K562 (cell line): Measurements from ENCODE around the gene KCNJ9. TPM values are rescaled to one million over a fixed set of nuclear protein-coding genes. Genes with fewer than 3 reads are reported as not detected.

Experiments used
- ATAC-seq: fragments of 200-7000 bp; cut with Tn5 transposase; 3 replicates; pipeline ENCODE4 v1.9.1; 2020; ENCODE audit warnings: moderate library complexity
- Bru-seq: library from RNA; stranded (reverse); fragments of 400-500 nt; gene quantifications from one replicate; lab custom pipeline; 2021; lab: Mats Ljungman, UMichigan
- BruChase-seq, 2 experiments: library from RNA; stranded (reverse); fragments of 400-500 nt; gene quantifications; one replicate each; lab custom pipeline; 2021; lab: Mats Ljungman, UMichigan
- BruUV-seq: library from RNA; stranded (reverse); fragments of 400-500 nt; replicated peaks from 2 replicates; lab custom pipeline; 2021; lab: Mats Ljungman, UMichigan
- CTCF ChIA-PET: fragments of 300-600 bp; formaldehyde crosslinking; extraction: SDS; loops from one replicate; lab custom pipeline; 2021; ENCODE audit warnings: low intra/inter-chr PET ratio; lab: Yijun Ruan, JAX
- POLR2A ChIA-PET: fragments of 300-600, 350-650 bp; sonication (Branson Sonifier 250); formaldehyde crosslinking; extraction: SDS; loops from one replicate; lab custom pipeline; 2021; ENCODE audit warnings: antibody characterized with exemption, inconsistent platforms; lab: Yijun Ruan, JAX
- DNase-seq, 4 experiments: peaks; one replicate each; pipeline versions ENCODE4 v3.0.0 to v3.0.0-alpha.2; 2011 to 2018; ENCODE audit warnings: low spot score in 3 of 4, mixed read lengths in 3 of 4; ENCODE audit errors: extremely low read depth in 1 of 4
- FAIRE-seq: peaks from 2 replicates; lab custom pipeline; 2011; peaks lifted over from hg19 to GRCh38; lab: Jason Lieb, UNC
- H2AFZ ChIP-seq: 2 replicates; pipeline ENCODE4 v1.6.0; 2011; ENCODE audit warnings: low read depth, low read length, control low read depth, inconsistent platforms
- H3K27ac ChIP-seq: fragments of 200-600 bp; 3 replicates; pipeline ENCODE4 v1.8.0; 2011; ENCODE audit warnings: low read depth, mild to moderate bottlenecking, control low read depth, inconsistent platforms, low read length, moderate library complexity, mixed read lengths; ENCODE audit errors: extremely low read depth
- H3K27me3 ChIP-seq, 2 experiments: fragments of 300-600 bp in 1 of 2; 2 replicates in 1 of 2; 3 replicates in 1 of 2; pipeline versions ENCODE4 v1.6.0 to v1.8.0; 2011; ENCODE audit warnings: inconsistent platforms in 2 of 2, low read length in 2 of 2, mild to moderate bottlenecking in 1 of 2, mixed read lengths in 1 of 2, moderate library complexity in 1 of 2; ENCODE audit not compliant: control insufficient read depth in 2 of 2, insufficient read depth in 2 of 2
- H3K36me3 ChIP-seq: fragments of 300-600 bp; 3 replicates; pipeline ENCODE4 v1.8.0; 2011; ENCODE audit warnings: mild to moderate bottlenecking, low read length, inconsistent platforms; ENCODE audit not compliant: control insufficient read depth, insufficient read depth
- H3K4me1 ChIP-seq, 2 experiments: fragments of 200-600 bp in 1 of 2; replicated peaks in 1 of 2; 2 replicates in 1 of 2; 3 replicates in 1 of 2; pipeline versions ENCODE4 v1.5.1 to v1.8.0; 2011; ENCODE audit warnings: inconsistent platforms in 2 of 2, low read length in 2 of 2, mild to moderate bottlenecking in 1 of 2, mixed read lengths in 1 of 2, moderate library complexity in 1 of 2; ENCODE audit not compliant: control insufficient read depth in 2 of 2, insufficient read depth in 2 of 2
- H3K4me2 ChIP-seq: 2 replicates; pipeline ENCODE4 v1.6.1; 2011; ENCODE audit warnings: low read length, control low read depth, inconsistent platforms, mixed read lengths; ENCODE audit not compliant: insufficient read depth
- H3K4me3 ChIP-seq: fragments of 200-600 bp; sonication (generic), shearing (Covaris generic); 2 replicates; pipeline ENCODE4 v1.5.1; 2016; ENCODE audit warnings: control low read depth, inconsistent platforms
- H3K79me2 ChIP-seq: fragments of 200-600 bp; 3 replicates; pipeline ENCODE4 v1.8.0; 2011; ENCODE audit warnings: low read length, inconsistent platforms; ENCODE audit not compliant: control insufficient read depth, insufficient read depth
- H3K9ac ChIP-seq, 2 experiments: 2 replicates each; pipeline versions ENCODE4 v1.6.0 to v1.6.1; 2011; ENCODE audit warnings: low read depth in 2 of 2, low read length in 2 of 2, control low read depth in 1 of 2, inconsistent platforms in 1 of 2, mild to moderate bottlenecking in 1 of 2, mixed read lengths in 1 of 2; ENCODE audit not compliant: insufficient read depth in 1 of 2
- H3K9me1 ChIP-seq: one replicate; pipeline ENCODE4 v1.6.0; 2011; ENCODE audit warnings: inconsistent platforms, mild to moderate bottlenecking, low read length, moderate library complexity; ENCODE audit not compliant: control insufficient read depth, insufficient read depth
- H3K9me3 ChIP-seq: replicated peaks from 2 replicates; pipeline ENCODE4 v1.5.1; 2011; ENCODE audit warnings: low read depth, low read length, inconsistent platforms; ENCODE audit not compliant: control insufficient read depth, insufficient read depth
- H4K20me1 ChIP-seq: replicated peaks from 2 replicates; pipeline ENCODE4 v1.6.1; 2011; ENCODE audit warnings: low read length, inconsistent platforms, mixed read lengths; ENCODE audit not compliant: control insufficient read depth, insufficient read depth
- CTBP1 ChIP-seq: fragments of 450-650 bp; IDR thresholded peaks from 2 replicates; pipeline ENCODE4 v1.6.1; 2016; ENCODE audit warnings: borderline replicate concordance
- DMBX1 ChIP-seq: fragments of 250-450 bp; sonication (Bioruptor Pico); IDR thresholded peaks from 2 replicates; pipeline ENCODE4 v1.8.0; 2022; ENCODE audit warnings: inconsistent platforms, mild to moderate bottlenecking, moderate library complexity, borderline replicate concordance
- KDM1A ChIP-seq, 2 experiments: fragments of 450-650 bp; IDR thresholded peaks; 2 replicates each; pipeline ENCODE4 v1.6.1; 2016; ENCODE audit warnings: mild to moderate bottlenecking in 2 of 2
- MTF1 ChIP-seq: fragments of 250-450 bp; sonication (Bioruptor Pico); IDR thresholded peaks from 2 replicates; pipeline ENCODE4 v1.9.0; 2021; ENCODE audit warnings: moderate library complexity, mild to moderate bottlenecking, inconsistent platforms, borderline replicate concordance
- PHF21A ChIP-seq: fragments of 450-650 bp; IDR thresholded peaks from 2 replicates; pipeline ENCODE4 v1.6.1; 2017; ENCODE audit warnings: low read depth, borderline replicate concordance
- RBM14 ChIP-seq: fragments of 200-400 bp; formaldehyde crosslinking; IDR thresholded peaks from 2 replicates; pipeline ENCODE4 v1.6.1; 2018; ENCODE audit warnings: low read depth, mild to moderate bottlenecking, low read length, moderate library complexity, borderline replicate concordance; ENCODE audit not compliant: insufficient read depth
- RCOR1 ChIP-seq, 2 experiments: IDR thresholded peaks; 2 replicates each; pipeline ENCODE4 v1.6.1; 2012; ENCODE audit warnings: low read depth in 2 of 2, low read length in 2 of 2, borderline replicate concordance in 1 of 2, improper control_type of control experiment in 1 of 2
- RFX1 ChIP-seq: fragments of 450-650 bp; IDR thresholded peaks from 2 replicates; pipeline ENCODE4 v1.6.1; 2016; ENCODE audit warnings: mild to moderate bottlenecking, moderate library complexity
- RUNX1 ChIP-seq: sonication (generic); IDR thresholded peaks from 2 replicates; pipeline ENCODE4 v1.6.1; 2016; ENCODE audit warnings: antibody characterized with exemption, low read depth
- ZEB2 ChIP-seq: fragments of 450-650 bp; IDR thresholded peaks from 2 replicates; pipeline ENCODE4 v1.6.1; 2016
- ZNF408 ChIP-seq: fragments of 250-450 bp; sonication (Bioruptor Pico); IDR thresholded peaks from 2 replicates; pipeline ENCODE4 v1.4.0; 2020; ENCODE audit warnings: low read depth, mild to moderate bottlenecking, moderate library complexity
- WGBS: fragments of 100-300 bp; shearing (Covaris generic); methylation state at CpG from one replicate; pipeline ENCODE4 v1.1.6; 2016; ENCODE audit warnings: low coverage, mixed read lengths; ENCODE audit not compliant: insufficient coverage; ENCODE audit errors: missing lambda C conversion rate; 5-methylcytosine and 5-hydroxymethylcytosine counted together
- in situ Hi-C: fragments of 300-500 bp; cut with MboI; formaldehyde crosslinking; loops from 4 replicates; pipeline ENCODE4 v1.15.0; 2018; ENCODE audit warnings: inconsistent platforms, mixed read lengths
- intact Hi-C: fragments of 100-400 bp; cut with micrococcal nuclease; formaldehyde crosslinking; loops from 2 replicates; pipeline ENCODE4 v1.14.2; 2022
- long read RNA-seq, 3 experiments: library from polyadenylated mRNA in 2 of 3; library from RNA in 1 of 3; unstranded in 2 of 3; stranded (forward) in 1 of 3; transcript quantifications; one replicate each; pipeline ENCODE4 v2.0.0, GENCODE V29; 2019 to 2022
- polyA minus RNA-seq, 3 experiments: library from RNA; depleted of rRNA, polyadenylated mRNA; stranded (reverse); fragments of >200 nt; gene quantifications; 2 replicates each; pipeline ENCODE4 v1.2.3, GENCODE V29; 2011
- polyA plus RNA-seq, 8 experiments: library from polyadenylated mRNA; depleted of rRNA in 4 of 8; stranded (reverse) in 5 of 8; unstranded in 3 of 8; fragments of >200 nt; fragmentation: Nextera tagmentation in 2 of 8; fragmentation: Illumina TruSeq in 1 of 8; extraction: Ambion mirVana in 2 of 8; extraction: Trizol in 1 of 8; gene quantifications; 2 replicates each; pipeline versions ENCODE4 v1.2.1 to v1.2.3, GENCODE V29; 2011 to 2014; ENCODE audit warnings: inconsistent platforms in 1 of 8, missing spikeins in 1 of 8
- total RNA-seq, 7 experiments: library from RNA; depleted of rRNA in 6 of 7; stranded (reverse); fragments of >200 nt in 6 of 7; fragmentation: Illumina TruSeq in 2 of 7; extraction: Trizol in 2 of 7; gene quantifications; 2 replicates each; pipeline versions ENCODE4 v1.2.1 to v1.2.3, GENCODE V29; 2011 to 2021; ENCODE audit warnings: low replicate concordance in 1 of 7
- TF ChIP-seq, protein P1 (sequence below): sonication (generic); formaldehyde crosslinking; IDR thresholded peaks from 2 replicates; pipeline ENCODE4 v1.8.0; 2022; ENCODE audit warnings: mild to moderate bottlenecking, missing genetic modification reagents, borderline replicate concordance

KCNJ9 gene
- total RNA-seq (2011; cell fraction: chromatin; rRNA removed; ENCODE audit: low replicate concordance), result not detected in 2 replicates
- total RNA-seq (2011; cell fraction: nucleolus; rRNA removed), result not detected in 2 replicates
- not detected in 2 replicates for total RNA-seq (2011; cell fraction: nucleoplasm; rRNA removed)
- total RNA-seq (2014; rRNA removed), result not detected in 2 replicates
- total RNA-seq (2014; rRNA removed; fragmentation: Illumina TruSeq; extraction: Trizol), result not detected in 2 replicates
- total RNA-seq (2015; rRNA removed; fragmentation: Illumina TruSeq; extraction: Trizol), result not detected in 2 replicates
- total RNA-seq (2021), result not detected in 2 replicates
- polyA plus RNA-seq (2011; rRNA removed), result not detected in 2 replicates
- polyA plus RNA-seq (2011; cell fraction: cytosol; rRNA removed), result not detected in 2 replicates
- polyA plus RNA-seq (2011; cell fraction: nucleus; rRNA removed), result not detected in 2 replicates
- not detected in 2 replicates for polyA plus RNA-seq (2012)
- polyA plus RNA-seq (2014; fragmentation: Illumina TruSeq; extraction: Trizol), result not detected in 2 replicates
- polyA plus RNA-seq (2014; fragmentation: Nextera tagmentation; extraction: Ambion mirVana), result not detected
- polyA plus RNA-seq (2014; rRNA removed), result not detected in 2 replicates
- not detected in 2 replicates for polyA minus RNA-seq (2011; rRNA and poly(A)+ RNA removed)
- not detected in 2 replicates for polyA minus RNA-seq (2011; cell fraction: cytosol; rRNA and poly(A)+ RNA removed)
- not detected in 2 replicates for polyA minus RNA-seq (2011; cell fraction: nucleus; rRNA and poly(A)+ RNA removed)
- Bru-seq, nascent RNA, result not detected
- not detected for BruChase-seq, experiment 1, labeled RNA remaining after a 2-hour chase
- BruChase-seq, experiment 2, labeled RNA remaining after a 6-hour chase, result not detected
- long read RNA-seq, experiment 1, result 0 reads
- long read RNA-seq, experiment 2, result 0 reads
- long read RNA-seq, experiment 3, result 0 reads

DNA sequence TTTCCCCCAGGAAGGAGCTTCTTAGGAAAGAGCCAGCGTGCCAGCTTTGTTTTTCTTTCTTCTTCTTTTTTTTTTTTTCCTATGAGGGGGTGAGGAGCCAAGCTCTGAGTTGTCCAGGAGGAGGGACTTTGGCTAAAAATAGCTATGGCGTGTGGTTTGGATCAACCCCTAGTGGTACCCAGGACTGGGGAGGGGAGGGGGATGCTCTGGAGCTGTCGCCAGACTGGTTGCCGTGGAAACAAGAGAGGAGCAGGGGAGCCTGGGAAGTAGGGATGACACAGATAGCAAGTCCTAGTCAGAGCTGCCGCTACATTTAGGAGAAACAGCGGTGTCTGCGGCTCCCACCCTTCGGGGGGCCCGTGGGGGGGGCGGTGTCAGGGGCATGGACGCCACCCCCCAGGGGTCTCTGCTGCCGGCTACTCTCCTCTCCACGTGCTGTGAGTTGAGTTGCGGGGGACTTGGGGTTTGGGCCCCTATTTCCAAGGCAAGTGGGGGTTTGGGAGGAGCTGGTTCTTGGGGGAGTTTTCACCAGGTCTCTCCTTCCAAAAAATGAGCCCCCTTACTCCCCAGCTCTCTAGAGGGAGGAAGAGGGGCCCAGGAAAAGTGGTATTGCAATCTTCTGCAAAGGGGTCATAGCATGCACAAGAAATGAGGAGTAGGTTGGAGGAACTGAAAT is at the start of gene KCNJ9:
TSS of gene KCNJ9 (plus strand) at position 278 of the 676 bp plus-strand sequence. CDS start 2,493 bp downstream, outside the sequence.
- Histone ChIP-seq H3K36me3 (no peaks in the 10 kb centered on the region), H3K4me2 (no peak within 1 kb of the TSS), H3K79me2 (no peaks in the 10 kb centered on the region), H4K20me1 (peaks cover 7% of the 10 kb centered on the region; the same call in 1 of the 2 replicates), H2AFZ (no peak within 1 kb of the TSS), H3K4me3 (no peak within 1 kb of the TSS), H3K9ac (no peak within 1 kb of the TSS), H3K27ac (no peak within 1 kb of the TSS), H3K4me1 (peaks cover 0 to 16% of the 10 kb centered on the region in 2 experiments; a peak in 1 of 5 replicates), H3K9me3 (no peaks in the 10 kb centered on the region), H3K27me3 (peaks cover 9 to 38% of the 10 kb centered on the region in 2 experiments; a peak in 4 of 5 replicates), H3K9me1 (no peaks in the 10 kb centered on the region)
- intact Hi-C loops (loop anchor here (5.0 kb wide), 1 partner anchor 144 kb away; no protein-coding TSS in a partner anchor), in situ Hi-C loops (no loop called here)
- ChIA-PET POLR2A (interaction anchor here (0.6 to 1.3 kb wide), 5 partner anchors 10 to 35 kb away, joined by 3 to 5 read pairs (median 4); partner anchors contain the start of gene IGSF8), CTCF (no interaction called here)
- 0 out of 3 replicates have a peak, but pooled peaks have one; percentile 12 for ATAC-seq
- FAIRE-seq, result no peak
- peak in 2 of 4 experiments; percentile 24 to 38 for DNase-seq
- no TSS peak for BruUV-seq
- WGBS, result 1% methylated on average over 11 of the region's 14 CpGs
- peak in 1 of 2 experiments; percentile 33; a peak in 1 of 4 replicates for TF ChIP-seq KDM1A (IDR thresholded peaks at IDR 0.05)
- no peak for TF ChIP-seq ZEB2
- no peak for TF ChIP-seq RBM14
- TF ChIP-seq CTBP1, result peak; percentile 36; the same call in 1 of the 2 replicates
- TF ChIP-seq PHF21A, result no peak
- TF ChIP-seq RFX1, result peak; percentile 73
- TF ChIP-seq, protein P1, sequence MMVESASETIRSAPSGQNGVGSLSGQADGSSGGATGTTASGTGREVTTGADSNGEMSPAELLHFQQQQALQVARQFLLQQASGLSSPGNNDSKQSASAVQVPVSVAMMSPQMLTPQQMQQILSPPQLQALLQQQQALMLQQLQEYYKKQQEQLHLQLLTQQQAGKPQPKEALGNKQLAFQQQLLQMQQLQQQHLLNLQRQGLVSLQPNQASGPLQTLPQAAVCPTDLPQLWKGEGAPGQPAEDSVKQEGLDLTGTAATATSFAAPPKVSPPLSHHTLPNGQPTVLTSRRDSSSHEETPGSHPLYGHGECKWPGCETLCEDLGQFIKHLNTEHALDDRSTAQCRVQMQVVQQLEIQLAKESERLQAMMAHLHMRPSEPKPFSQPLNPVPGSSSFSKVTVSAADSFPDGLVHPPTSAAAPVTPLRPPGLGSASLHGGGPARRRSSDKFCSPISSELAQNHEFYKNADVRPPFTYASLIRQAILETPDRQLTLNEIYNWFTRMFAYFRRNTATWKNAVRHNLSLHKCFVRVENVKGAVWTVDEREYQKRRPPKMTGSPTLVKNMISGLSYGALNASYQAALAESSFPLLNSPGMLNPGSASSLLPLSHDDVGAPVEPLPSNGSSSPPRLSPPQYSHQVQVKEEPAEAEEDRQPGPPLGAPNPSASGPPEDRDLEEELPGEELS (CRISPR knock-in tag), result no peak
- TF ChIP-seq RCOR1 (IDR thresholded peaks at IDR 0.05; ENCODE audit: borderline replicate concordance in 1 of 2, low read depth in 2 of 2, low read length in 2 of 2), result peak in 1 of 2 experiments; percentile 86; a peak in 2 of 4 replicates
- no peak for TF ChIP-seq RUNX1
- TF ChIP-seq ZNF408 (CRISPR knock-in tag), result no peak
- no peak for TF ChIP-seq DMBX1 (CRISPR knock-in tag)
- no peak for TF ChIP-seq MTF1
